Glutamatergic neuron (in vitro differentiated cells): ENCODE measurements around the gene CDYL2. TPM values are rescaled to one million over a fixed set of nuclear protein-coding genes. Genes with fewer than 3 reads are reported as not detected.

Experiments used
- DNase-seq: peaks from one replicate; pipeline ENCODE4 v3.0.0; 2022
- H3K27ac Mint-ChIP-seq: one replicate; pipeline ENCODE4 v1.8.0; 2020; ENCODE audit warnings: mild to moderate bottlenecking, mixed read lengths, inconsistent platforms; ENCODE audit not compliant: unreplicated experiment
- H3K27me3 Mint-ChIP-seq: one replicate; pipeline ENCODE4 v1.8.0; 2020; ENCODE audit warnings: mild to moderate bottlenecking, moderate library complexity, mixed read lengths, inconsistent platforms; ENCODE audit not compliant: unreplicated experiment
- H3K36me3 Mint-ChIP-seq: one replicate; pipeline ENCODE4 v1.8.0; 2020; ENCODE audit warnings: mild to moderate bottlenecking, mixed read lengths, inconsistent platforms; ENCODE audit not compliant: unreplicated experiment
- H3K4me1 Mint-ChIP-seq: one replicate; pipeline ENCODE4 v1.8.0; 2020; ENCODE audit warnings: mild to moderate bottlenecking, low read depth, mixed read lengths, inconsistent platforms; ENCODE audit not compliant: unreplicated experiment
- H3K4me3 Mint-ChIP-seq: one replicate; pipeline ENCODE4 v1.8.0; 2020; ENCODE audit warnings: mild to moderate bottlenecking, mixed read lengths, inconsistent platforms; ENCODE audit not compliant: unreplicated experiment
- H3K9me3 Mint-ChIP-seq: one replicate; pipeline ENCODE4 v1.8.0; 2020; ENCODE audit warnings: mild to moderate bottlenecking, moderate library complexity, mixed read lengths, inconsistent platforms; ENCODE audit not compliant: unreplicated experiment
- total RNA-seq: library from RNA; stranded (reverse); fragmentation: NEBNext Ultra II Directional; extraction: Animal tissue kit (Norgen Biotek cat#: 25700); gene quantifications from one replicate; pipeline ENCODE4 v1.2.1, GENCODE V29; 2021; ENCODE audit not compliant: unreplicated experiment
- TF ChIP-seq, protein P1 (sequence below): fragments of 200-600 bp; sonication (generic); IDR thresholded peaks from one replicate; pipeline ENCODE4 v1.5.0; 2021; ENCODE audit not compliant: partially characterized antibody, unreplicated experiment

The CDYL2 gene
- total RNA-seq, 1 donor from 2014 or later = 30.5 TPM

- Mint-ChIP-seq H3K27ac (no peak overlapping the region), H3K36me3 (peaks cover 9% of the 10 kb centered on the region), H3K4me3 (no peak overlapping the region), H3K9me3 (peaks cover 2% of the 10 kb centered on the region), H3K4me1 (no peaks in the 10 kb centered on the region), H3K27me3 (peaks cover 6% of the 10 kb centered on the region)
- TF ChIP-seq, protein P1, sequence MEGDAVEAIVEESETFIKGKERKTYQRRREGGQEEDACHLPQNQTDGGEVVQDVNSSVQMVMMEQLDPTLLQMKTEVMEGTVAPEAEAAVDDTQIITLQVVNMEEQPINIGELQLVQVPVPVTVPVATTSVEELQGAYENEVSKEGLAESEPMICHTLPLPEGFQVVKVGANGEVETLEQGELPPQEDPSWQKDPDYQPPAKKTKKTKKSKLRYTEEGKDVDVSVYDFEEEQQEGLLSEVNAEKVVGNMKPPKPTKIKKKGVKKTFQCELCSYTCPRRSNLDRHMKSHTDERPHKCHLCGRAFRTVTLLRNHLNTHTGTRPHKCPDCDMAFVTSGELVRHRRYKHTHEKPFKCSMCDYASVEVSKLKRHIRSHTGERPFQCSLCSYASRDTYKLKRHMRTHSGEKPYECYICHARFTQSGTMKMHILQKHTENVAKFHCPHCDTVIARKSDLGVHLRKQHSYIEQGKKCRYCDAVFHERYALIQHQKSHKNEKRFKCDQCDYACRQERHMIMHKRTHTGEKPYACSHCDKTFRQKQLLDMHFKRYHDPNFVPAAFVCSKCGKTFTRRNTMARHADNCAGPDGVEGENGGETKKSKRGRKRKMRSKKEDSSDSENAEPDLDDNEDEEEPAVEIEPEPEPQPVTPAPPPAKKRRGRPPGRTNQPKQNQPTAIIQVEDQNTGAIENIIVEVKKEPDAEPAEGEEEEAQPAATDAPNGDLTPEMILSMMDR = no peak
- DNase-seq = no peak
These were observed 120.1 kb downstream of the CDYL2 start for GRCh38 chr16:80684136-80684765.

DNA sequence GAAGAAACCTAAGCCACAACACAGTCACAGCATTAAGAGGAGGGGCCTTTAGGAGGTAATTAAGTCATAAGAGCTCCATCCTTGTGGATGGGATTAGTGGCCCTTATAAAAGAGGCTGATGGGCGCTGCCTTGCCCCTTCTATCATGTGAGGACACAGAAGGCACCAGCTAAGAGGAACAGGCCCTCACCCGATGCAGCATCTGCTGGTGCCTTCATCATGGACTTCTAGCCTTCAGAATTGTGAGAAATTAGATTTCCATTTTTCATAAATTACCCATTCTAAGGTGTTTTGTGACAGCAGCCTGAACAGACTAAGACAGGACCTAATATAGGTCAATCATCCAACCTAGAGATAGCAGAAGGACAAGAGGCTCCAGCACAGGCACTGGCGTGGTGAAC lies 120.8 kb downstream of the CDYL2 start:
- peaks cover 9% of the 10 kb centered on the region for H3K36me3 Mint-ChIP-seq
- no peaks in the 10 kb centered on the region for H3K4me1 Mint-ChIP-seq
- no peak overlapping the region for H3K4me3 Mint-ChIP-seq
- no peak overlapping the region for H3K27ac Mint-ChIP-seq
- H3K9me3 Mint-ChIP-seq = peaks cover 2% of the 10 kb centered on the region
- H3K27me3 Mint-ChIP-seq = peaks cover 4% of the 10 kb centered on the region
- DNase-seq = no peak
- TF ChIP-seq, protein P1 = no peak

GRCh38 chr16:80682421-80683070 lies 121.9 kb downstream of the CDYL2 start:
- DNase-seq = no peak
- Mint-ChIP-seq H3K27me3 (peaks cover 4% of the 10 kb centered on the region), H3K27ac (no peak overlapping the region), H3K9me3 (peaks cover 2% of the 10 kb centered on the region), H3K4me1 (no peaks in the 10 kb centered on the region), H3K36me3 (peaks cover 9% of the 10 kb centered on the region), H3K4me3 (no peak overlapping the region)
- TF ChIP-seq, protein P1 = no peak

GRCh38 chr16:80681436-80681835 lies 123.0 kb downstream of the CDYL2 start:
- TF ChIP-seq, protein P1 = no peak
- H3K4me3 Mint-ChIP-seq = no peak overlapping the region
- H3K36me3 Mint-ChIP-seq = peaks cover 9% of the 10 kb centered on the region
- H3K9me3 Mint-ChIP-seq = peaks cover 4% of the 10 kb centered on the region
- peaks cover 4% of the 10 kb centered on the region for H3K27me3 Mint-ChIP-seq
- no peaks in the 10 kb centered on the region for H3K4me1 Mint-ChIP-seq
- DNase-seq = no peak
- H3K27ac Mint-ChIP-seq = no peak overlapping the region

DNA sequence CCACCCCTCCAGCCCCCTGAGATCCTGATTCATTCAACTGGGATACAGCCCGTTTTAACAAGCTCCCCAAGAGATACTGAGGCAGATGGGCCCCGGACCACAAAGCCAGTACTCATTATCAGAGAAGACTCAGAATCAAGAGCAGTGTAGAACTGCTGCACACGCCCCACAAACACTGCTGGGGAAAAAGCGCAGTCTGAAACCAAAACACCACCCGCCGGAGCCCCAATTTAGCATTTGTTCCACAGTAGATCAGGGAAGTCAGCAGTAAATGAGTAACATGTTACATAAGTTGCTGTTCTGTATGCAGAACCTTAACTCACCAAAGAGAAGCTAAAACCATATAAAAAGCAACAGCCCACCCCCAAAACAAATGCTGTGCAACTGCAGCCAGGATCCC lies 123.6 kb downstream of the CDYL2 start:
- no peak for DNase-seq
- Mint-ChIP-seq H3K36me3 (peaks cover 9% of the 10 kb centered on the region), H3K27me3 (peaks cover 4% of the 10 kb centered on the region), H3K27ac (no peak overlapping the region), H3K4me1 (no peaks in the 10 kb centered on the region), H3K9me3 (peaks cover 4% of the 10 kb centered on the region), H3K4me3 (no peak overlapping the region)
- TF ChIP-seq, protein P1 = no peak
